HG03521 (cell line): ENCODE measurements around the gene MOSPD3.
"Not testable (repeated sequence)": the region's sequence is repeated elsewhere in the genome, so short reads cannot be mapped to it uniquely, and the experiment has no call there.

Experiments used
- ATAC-seq: cut with Tn5 transposase; IDR thresholded peaks from one replicate; pipeline ENCODE4 v1.9.1; 2021; ENCODE audit warnings: mild to moderate bottlenecking, moderate library complexity; ENCODE audit not compliant: unreplicated experiment

MOSPD3 gene

GRCh38 chr7:100662194-100662776 is 49.9 kb downstream of the MOSPD3 start:
- not testable (repeated sequence) for ATAC-seq
